Measurements from ENCODE around the gene DOCK9.

DOCK9 gene

GRCh38 chr13:98879127-98879520, 98.7 kb downstream of the DOCK9 start:
- no peak for DNase-seq

DNA sequence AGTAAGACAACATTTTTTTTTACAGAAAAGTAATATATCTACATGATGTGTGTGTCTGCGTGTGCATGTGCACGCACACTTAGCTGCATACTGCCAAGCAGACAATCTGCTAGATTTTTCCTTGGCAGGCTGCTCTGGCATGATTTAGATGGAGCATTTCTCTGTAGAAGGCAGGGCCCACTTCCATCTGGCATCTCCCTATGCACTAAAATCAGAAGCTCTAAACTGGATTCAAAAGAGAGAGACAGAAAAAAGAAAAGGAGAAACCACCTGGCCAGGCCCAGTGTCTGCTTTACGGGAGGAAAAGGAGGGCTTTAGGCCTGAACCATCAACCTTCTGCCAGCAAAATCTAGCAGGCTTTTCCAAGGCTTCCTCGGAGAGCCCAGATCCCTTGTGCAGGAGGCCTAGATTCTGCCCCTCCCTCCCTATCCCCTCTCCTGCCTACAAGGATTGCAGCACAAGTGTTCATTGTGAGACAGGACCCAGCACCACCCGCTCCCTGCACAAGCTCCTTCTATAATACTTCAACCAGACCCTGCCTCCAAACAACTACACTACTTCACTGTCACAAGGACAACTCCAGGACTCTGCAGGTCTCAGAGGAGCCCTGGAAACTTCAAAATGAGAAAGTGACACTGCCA, 99.3 kb downstream of the DOCK9 start:
- DNase-seq: no peak

DNA sequence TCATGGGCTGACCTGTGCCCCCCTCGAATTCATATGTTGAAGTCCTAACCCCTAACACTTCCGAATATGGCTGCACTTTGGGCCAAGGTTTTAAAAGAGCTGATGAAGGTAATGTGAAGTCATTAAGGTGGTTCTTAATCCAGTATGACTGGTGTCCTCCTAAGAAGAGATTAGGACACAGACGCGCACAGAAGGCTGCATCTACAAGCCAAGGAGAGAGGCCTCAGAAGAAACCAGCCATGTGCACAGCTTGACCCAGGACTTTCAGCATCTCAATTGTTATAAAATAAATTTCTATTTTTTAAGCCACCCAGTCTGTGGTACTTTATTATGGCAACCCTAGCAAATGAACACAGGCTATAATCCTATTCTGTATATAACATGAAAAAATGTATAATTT, 99.9 kb downstream of the DOCK9 start:
- no peak for DNase-seq

- no peak for DNase-seq
These were observed 100.4 kb downstream of the DOCK9 start for GRCh38 chr13:98877466-98877865.

DNA sequence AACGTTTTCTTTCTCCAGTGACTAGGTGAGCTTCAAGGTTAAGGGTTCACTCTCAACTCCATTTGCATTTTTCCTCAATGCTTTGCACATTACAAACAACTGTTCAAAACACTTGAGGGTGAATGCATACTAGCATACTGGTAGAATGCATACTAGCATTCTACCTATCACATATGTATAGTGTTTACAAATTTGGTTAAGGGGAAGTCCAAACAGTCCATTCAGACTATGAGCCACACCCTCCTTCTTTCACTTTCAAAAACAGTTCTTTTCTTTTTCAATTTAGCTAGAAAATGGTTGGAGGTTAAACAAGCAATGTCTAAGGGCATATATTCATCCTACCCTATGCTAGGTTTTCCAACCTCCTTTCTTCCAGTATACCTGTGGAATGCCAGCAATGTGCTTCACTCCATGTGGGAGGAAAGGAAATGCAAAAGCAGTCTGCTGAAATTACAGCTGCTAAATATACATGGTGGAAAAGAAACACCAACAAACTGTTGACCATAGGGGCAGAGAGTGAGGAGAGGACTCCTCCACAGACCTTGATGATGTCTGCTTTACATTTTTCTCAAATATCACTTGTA, 102.6 kb downstream of the DOCK9 start:
- no peak for DNase-seq

- DNase-seq: no peak
These were observed 103.9 kb downstream of the DOCK9 start for GRCh38 chr13:98874029-98874397.

DNA sequence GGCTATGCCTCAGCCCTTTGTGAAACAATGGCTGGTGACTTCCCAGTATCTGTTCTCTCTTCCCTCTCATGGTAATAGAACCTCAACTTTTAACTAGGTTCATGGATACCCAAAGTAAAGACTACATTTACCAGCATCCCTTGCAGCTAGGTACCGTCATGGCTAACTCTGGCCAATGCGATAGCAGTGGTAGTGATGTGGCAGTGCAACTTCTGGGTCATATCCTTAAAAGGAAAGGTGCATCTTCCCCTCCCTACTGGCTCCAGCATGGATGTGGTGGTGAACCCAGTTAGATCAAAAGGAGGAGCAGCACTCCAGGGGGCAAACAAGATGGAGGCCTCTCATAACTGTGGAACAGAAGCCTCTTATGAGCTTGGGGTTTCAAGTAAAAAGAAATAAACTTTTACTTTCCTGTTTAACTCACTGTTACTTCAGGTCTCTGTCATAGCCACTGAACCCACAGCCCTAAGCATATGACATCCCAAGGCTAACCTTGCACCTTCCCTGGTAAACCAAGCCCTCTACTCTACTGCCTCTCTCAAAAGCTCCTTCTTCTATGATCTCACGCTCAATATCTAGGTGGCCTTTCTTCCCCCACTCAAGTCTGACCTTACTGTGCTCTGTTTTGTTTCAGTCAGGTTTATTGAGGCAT, 104.4 kb downstream of the DOCK9 start:
- no peak for DNase-seq

DNA sequence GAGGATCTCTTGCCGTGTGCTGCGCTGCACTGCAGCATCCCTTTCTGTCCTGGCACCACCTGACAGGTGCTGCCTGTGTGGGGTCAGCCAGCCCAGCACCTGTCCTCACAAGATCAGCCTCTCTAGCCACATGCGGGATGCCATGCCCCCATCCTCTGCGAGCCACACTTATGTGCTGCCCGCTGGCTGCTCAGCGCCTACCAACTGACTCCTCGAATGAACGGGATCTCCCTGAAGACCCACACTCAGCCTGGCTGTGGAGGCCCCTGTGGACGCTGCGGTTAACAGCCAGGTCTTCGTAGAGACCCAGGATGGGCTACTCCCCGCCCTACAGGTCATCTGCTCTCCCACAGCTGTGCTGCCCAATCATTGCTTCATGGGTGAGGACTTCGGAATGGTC, 106.1 kb downstream of the DOCK9 start:
- DNase-seq: no peak

DNA sequence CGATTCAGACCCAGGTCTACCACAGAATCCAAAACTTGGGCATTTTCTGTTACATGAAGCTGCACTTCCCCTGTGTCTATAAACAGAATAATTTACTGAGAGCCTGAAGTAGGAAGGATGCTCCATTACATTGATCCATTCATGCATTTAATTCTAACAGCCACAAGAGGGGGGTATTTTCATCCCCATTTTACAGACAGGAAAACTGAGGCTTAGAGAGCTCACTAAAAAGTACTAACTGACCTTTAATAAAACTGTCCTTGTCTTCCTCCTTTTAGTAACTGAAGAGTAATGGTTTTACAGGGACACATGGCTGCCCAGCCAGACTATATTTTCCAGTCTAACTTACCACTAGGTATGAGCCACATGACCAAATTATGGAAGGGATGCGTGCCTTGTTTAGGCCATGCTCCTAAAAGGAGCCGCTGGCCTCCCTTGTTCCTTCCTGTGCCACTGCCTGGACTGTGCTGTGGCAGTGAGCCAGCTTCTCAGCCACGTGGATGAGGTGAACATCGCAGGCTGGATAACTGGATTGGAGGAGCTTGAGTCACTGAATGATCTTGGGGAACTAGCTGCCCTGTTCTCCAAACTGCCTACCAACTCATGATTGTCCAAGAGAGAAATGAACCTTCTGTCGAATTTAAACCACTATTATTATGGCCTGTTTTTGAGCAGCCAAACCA, 108.3 kb downstream of the DOCK9 start:
- no peak for DNase-seq

GRCh38 chr13:98868932-98869331, 108.9 kb downstream of the DOCK9 start:
- no peak for DNase-seq

- no peak for DNase-seq
These were observed 111.0 kb downstream of the DOCK9 start for GRCh38 chr13:98866882-98867281.

GRCh38 chr13:98860491-98860890, 117.4 kb downstream of the DOCK9 start:
- DNase-seq: no peak

DNA sequence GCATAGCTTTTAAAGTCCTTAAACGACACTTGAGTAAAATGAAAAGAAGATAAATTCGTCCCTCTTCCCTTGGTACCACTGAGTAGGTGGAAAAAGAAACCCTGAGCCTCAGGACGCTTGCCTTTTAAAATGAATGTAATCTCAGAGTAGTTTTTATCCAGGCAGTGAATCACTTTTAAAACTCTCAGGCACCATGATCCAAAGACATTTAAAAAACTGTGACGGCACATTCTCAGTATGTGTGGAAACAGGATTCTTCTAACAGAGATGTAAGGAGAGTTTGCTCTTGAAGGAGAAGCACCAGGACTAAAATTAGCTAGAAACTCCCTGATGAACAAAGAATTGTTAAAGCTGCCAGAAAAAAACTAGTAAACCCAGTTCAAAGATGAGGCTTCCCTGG, 119.7 kb downstream of the DOCK9 start:
- no peak for DNase-seq

DNA sequence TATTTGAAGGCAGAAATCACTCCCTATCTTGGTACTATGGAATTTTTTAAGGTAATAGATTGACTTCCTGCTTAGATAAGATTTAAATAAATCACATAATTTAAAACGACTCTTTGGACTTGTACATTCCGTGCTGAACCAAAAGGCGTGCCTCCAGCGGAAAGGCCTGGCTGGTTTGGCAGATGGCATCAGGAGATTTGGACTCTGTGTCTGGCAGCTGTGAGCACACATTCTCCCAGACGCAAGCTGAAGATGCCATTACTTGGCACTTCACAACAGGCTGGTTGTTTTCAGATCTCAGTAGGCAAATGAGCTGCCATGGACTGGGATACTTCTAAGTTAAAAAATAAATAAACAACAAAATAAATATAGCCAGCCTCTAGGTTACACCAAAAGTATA, 120.9 kb downstream of the DOCK9 start:
- no peak for DNase-seq

DNA sequence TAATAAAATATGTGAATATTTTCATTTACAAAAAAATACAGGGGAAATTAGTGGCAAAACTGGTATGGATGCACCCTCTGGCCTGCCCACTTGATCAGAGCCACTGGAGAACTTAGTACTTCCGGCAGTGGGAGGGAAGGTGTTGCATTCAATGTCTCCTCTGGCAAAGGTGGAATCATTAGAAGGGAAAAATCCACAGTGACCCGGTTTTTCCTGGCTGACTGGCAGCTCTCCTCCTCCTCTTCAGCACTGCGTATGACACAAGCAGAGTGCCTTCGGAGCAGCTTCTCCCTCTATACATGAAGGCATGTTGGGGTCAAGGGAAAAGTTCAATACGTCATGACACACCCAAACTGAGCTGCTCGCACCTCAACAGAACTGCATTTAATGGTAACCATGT, 123.4 kb downstream of the DOCK9 start:
- DNase-seq: no peak

GRCh38 chr13:98853771-98854221, 124.1 kb downstream of the DOCK9 start:
- DNase-seq: peak; percentile 43

GRCh38 chr13:98851276-98851675, 126.6 kb downstream of the DOCK9 start:
- DNase-seq: no peak

DNA sequence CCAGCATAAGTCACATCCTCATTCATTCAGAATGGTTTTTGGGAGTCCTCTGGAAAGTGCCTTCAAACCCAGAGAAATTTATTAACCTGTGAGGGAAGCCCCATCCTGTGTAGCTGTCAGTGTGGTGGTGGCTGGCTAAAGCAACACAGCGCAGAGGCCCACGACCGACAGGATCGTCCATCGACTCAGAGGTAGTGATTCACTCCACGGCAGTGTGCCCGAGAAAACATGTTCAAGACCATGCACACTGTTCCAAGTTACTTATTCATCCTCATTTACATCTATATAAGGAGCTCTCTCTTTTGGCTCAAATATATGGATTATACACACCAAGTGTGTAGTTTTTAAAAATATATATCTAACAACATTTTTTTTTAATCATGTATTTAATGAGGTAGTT, 129.1 kb downstream of the DOCK9 start:
- no peak for DNase-seq

- no peak for DNase-seq
These were observed 130.1 kb downstream of the DOCK9 start for GRCh38 chr13:98847780-98848179.

DNA sequence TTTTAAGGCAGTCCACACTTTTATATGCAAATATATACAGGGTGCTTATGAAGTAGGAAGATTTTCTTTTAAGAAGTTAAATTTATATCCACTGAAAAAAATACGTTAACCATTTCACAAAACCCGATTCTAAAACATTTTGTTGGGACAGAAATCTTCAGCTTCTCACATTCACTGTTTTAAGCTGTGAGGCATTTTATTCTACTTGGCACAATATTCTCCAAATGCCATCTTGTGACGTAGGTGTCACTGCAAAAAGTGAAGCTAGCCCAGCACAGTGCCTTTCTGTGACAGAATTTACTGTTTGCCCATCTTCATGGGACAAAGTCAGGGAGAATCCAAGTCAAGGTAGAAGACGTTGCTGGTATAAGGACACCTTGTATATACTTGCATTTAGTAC, 130.9 kb downstream of the DOCK9 start:
- DNase-seq: no peak

DNA sequence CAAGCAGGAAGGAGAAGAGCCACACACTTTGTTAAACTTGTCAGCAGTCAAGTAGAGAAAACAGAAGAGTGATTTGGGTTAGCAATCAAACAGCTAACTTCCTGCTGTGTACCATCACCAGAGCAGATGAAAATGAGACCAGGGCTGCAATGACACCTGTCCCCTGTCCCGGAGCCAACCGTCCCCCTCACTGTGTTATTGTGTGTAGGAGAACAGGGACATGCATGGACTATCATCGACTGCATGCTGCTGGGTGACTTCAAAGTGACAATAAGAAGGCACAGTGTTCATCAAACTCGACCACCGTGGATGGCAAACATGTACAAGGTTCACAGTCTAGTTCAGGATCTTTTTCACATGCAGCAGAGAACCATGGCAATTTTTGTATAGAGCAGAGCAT, 131.3 kb downstream of the DOCK9 start:
- DNase-seq: peak; percentile 64

GRCh38 chr13:98845742-98846141, 132.1 kb downstream of the DOCK9 start:
- DNase-seq: no peak

DNA sequence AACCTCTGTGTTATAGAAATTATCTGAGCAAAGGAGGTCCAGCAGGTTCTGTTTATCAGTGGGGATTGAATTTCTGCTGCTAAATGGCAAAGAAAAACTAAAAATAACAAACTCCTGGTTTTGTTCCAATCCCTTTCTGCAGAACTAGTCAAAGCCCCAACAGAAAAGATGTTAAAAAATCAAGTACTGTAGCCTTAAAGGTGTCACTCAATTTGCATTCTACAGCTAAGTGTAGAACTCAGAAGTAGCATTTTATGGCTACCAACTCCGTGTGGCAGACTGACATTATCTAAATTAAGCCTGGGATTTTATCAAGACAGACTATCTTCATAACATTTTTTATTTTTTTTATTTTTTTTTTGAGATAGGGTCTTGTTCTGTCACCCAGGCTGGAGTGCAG, 133.8 kb downstream of the DOCK9 start:
- no peak for DNase-seq

DNA sequence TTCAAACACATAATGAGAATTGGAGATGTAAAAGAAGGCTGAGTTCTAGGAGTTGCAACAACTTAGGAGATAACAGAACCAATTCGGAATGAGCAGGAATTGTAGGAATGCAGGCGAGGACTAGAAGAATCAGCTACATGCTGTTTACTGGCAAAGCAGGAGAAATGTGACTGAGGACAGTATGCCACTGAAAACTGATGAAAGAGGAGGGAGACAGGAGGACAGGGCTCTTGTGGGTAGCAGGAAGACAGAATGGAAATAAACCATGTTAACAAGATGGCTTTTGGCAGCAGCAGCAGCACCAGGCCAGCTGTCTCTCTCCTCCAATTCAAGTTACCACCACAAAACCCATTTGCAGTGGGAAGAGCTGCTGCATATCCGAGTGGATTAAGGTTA, 134.4 kb downstream of the DOCK9 start:
- DNase-seq: no peak

All from NCI-H146 (cell line).